ENCODE measurements around the gene IVL. TPM values are rescaled to one million over a fixed set of nuclear protein-coding genes. Genes with fewer than 3 reads are reported as not detected.

IVL gene
- total RNA-seq, 1 donor from 2014 or later = not detected

DNA sequence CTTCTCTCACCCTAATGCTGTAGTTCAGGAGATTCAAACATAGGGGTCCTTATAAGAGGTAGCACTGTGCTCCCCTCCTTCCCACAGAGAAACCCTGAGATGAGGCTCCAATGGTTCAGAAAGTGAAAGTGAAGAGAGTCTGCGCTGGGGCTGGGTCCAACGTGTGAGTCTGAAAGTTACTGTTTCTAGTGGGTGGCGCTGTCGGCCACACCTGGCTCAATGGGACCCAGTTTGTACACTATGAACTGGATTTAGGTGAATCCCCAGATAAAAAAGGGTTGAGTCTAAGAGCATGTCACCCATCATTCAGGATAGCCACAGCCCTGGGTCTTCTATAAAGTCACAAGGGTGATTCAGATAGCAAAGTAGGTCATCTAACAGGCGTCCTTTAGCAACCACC is 27.4 kb upstream of the IVL start:
- intact Hi-C loops (cut with micrococcal nuclease) = no loop called here
- H3K4me3 ChIP-seq = no peak overlapping the region
- H3K36me3 ChIP-seq = no peaks in the 10 kb centered on the region
- no peaks in the 10 kb centered on the region for H3K4me1 ChIP-seq
- no peak overlapping the region for H3K27ac ChIP-seq (replicated peaks)
- DNase-seq = no peak
- no peaks in the 10 kb centered on the region for H3K9me3 ChIP-seq (replicated peaks)
- H3K27me3 ChIP-seq (ENCODE audit: low read depth) = no peaks in the 10 kb centered on the region
- TF ChIP-seq, protein P1, sequence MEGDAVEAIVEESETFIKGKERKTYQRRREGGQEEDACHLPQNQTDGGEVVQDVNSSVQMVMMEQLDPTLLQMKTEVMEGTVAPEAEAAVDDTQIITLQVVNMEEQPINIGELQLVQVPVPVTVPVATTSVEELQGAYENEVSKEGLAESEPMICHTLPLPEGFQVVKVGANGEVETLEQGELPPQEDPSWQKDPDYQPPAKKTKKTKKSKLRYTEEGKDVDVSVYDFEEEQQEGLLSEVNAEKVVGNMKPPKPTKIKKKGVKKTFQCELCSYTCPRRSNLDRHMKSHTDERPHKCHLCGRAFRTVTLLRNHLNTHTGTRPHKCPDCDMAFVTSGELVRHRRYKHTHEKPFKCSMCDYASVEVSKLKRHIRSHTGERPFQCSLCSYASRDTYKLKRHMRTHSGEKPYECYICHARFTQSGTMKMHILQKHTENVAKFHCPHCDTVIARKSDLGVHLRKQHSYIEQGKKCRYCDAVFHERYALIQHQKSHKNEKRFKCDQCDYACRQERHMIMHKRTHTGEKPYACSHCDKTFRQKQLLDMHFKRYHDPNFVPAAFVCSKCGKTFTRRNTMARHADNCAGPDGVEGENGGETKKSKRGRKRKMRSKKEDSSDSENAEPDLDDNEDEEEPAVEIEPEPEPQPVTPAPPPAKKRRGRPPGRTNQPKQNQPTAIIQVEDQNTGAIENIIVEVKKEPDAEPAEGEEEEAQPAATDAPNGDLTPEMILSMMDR (IDR thresholded peaks at IDR 0.05; ENCODE audit: borderline replicate concordance) = no peak

DNA sequence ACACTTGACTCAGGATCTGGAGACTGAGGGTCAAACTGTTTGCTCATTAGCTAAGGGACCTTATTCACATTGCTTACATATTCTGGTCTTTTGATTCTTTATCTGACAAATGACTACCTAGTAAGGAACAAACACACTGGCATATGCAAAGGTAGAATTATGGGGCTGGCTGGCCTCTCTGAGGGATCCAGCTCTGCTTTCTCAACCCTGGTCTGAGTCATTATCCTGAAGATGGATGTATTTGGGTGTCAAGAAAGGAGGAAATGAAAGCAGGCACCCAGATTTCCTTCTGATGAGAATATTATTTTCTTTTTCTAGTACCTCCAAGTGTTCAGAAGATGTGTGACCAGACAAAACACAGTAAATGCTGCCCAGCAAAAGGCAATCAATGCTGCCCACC is 24.3 kb upstream of the IVL start:
- Histone ChIP-seq H3K9me3 (replicated peaks) (no peaks in the 10 kb centered on the region), H3K4me1 (no peaks in the 10 kb centered on the region), H3K36me3 (no peaks in the 10 kb centered on the region), H3K4me3 (no peak overlapping the region), H3K27me3 (ENCODE audit: low read depth) (no peaks in the 10 kb centered on the region), H3K27ac (replicated peaks) (no peak overlapping the region)
- intact Hi-C loops (cut with micrococcal nuclease) = no loop called here
- TF ChIP-seq, protein P1 (IDR thresholded peaks at IDR 0.05; ENCODE audit: borderline replicate concordance) = no peak
- DNase-seq = no peak

DNA sequence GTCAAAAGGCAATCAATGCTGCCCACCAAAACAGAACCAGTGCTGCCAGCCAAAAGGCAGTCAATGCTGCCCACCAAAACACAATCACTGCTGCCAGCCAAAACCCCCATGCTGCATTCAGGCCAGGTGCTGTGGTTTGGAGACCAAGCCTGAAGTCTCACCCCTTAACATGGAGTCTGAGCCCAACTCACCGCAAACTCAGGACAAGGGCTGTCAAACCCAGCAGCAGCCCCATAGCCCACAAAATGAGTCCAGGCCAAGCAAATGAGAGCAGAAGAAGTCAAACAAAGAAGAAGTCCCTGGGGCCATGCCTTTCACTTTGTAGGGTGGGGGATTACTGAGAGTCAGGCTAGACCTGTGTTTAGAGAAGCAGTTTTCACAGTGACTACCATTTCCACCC is 23.8 kb upstream of the IVL start:
- DNase-seq = no peak
- Histone ChIP-seq H3K27me3 (ENCODE audit: low read depth) (no peaks in the 10 kb centered on the region), H3K27ac (replicated peaks) (no peak overlapping the region), H3K4me1 (no peaks in the 10 kb centered on the region), H3K9me3 (replicated peaks) (peaks cover 2% of the 10 kb centered on the region), H3K4me3 (no peak overlapping the region), H3K36me3 (no peaks in the 10 kb centered on the region)
- TF ChIP-seq, protein P1 (IDR thresholded peaks at IDR 0.05; ENCODE audit: borderline replicate concordance) = no peak
- intact Hi-C loops (cut with micrococcal nuclease) = no loop called here

- Histone ChIP-seq H3K36me3 (no peaks in the 10 kb centered on the region), H3K27ac (replicated peaks) (no peak overlapping the region), H3K27me3 (ENCODE audit: low read depth) (no peaks in the 10 kb centered on the region), H3K4me1 (no peaks in the 10 kb centered on the region), H3K9me3 (replicated peaks) (peaks cover 4% of the 10 kb centered on the region), H3K4me3 (no peak overlapping the region)
- TF ChIP-seq, protein P1 (IDR thresholded peaks at IDR 0.05; ENCODE audit: borderline replicate concordance) = no peak
- intact Hi-C loops (cut with micrococcal nuclease) = no loop called here
- DNase-seq = no peak
Observed at GRCh38 chr1:152884966-152885624, 23.3 kb upstream of the IVL start.

DNA sequence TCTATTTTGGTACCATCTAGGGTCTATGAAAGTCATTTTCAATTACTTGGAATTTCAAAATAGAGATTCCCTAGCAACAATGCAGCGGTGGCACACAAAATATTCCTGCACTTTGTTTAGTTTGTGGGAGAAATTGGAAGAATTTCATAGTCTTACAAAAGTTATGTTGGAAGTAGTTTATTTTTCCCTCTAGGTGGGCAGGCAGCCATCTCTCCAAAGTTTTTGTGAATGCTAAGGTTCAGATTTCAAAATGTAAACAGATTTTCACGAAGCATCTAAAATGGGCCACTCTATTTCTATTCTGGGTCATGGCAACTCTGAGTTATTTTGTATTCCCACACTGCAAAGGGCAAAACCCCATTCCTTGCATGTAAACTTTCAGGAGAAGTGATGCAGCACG is 22.3 kb upstream of the IVL start:
- Histone ChIP-seq H3K27ac (replicated peaks) (no peak overlapping the region), H3K9me3 (replicated peaks) (peaks cover 8% of the 10 kb centered on the region), H3K4me3 (no peak overlapping the region), H3K27me3 (ENCODE audit: low read depth) (no peaks in the 10 kb centered on the region), H3K4me1 (no peaks in the 10 kb centered on the region), H3K36me3 (no peaks in the 10 kb centered on the region)
- no peak for DNase-seq
- TF ChIP-seq, protein P1 (IDR thresholded peaks at IDR 0.05; ENCODE audit: borderline replicate concordance) = no peak
- intact Hi-C loops (cut with micrococcal nuclease) = no loop called here
